GM19455 (cell line): ENCODE measurements around the gene DUSP28.
"Not testable (repeated sequence)": the region's sequence is repeated elsewhere in the genome, so short reads cannot be mapped to it uniquely, and the experiment has no call there.

ENCODE experiments used
- ATAC-seq: cut with Tn5 transposase; IDR thresholded peaks from one replicate; pipeline ENCODE4 v1.9.1; 2021; ENCODE audit not compliant: unreplicated experiment

The DUSP28 gene

GRCh38 chr2:240527153-240527750 lies 32.9 kb upstream of the DUSP28 start:
- no peak for ATAC-seq

DNA sequence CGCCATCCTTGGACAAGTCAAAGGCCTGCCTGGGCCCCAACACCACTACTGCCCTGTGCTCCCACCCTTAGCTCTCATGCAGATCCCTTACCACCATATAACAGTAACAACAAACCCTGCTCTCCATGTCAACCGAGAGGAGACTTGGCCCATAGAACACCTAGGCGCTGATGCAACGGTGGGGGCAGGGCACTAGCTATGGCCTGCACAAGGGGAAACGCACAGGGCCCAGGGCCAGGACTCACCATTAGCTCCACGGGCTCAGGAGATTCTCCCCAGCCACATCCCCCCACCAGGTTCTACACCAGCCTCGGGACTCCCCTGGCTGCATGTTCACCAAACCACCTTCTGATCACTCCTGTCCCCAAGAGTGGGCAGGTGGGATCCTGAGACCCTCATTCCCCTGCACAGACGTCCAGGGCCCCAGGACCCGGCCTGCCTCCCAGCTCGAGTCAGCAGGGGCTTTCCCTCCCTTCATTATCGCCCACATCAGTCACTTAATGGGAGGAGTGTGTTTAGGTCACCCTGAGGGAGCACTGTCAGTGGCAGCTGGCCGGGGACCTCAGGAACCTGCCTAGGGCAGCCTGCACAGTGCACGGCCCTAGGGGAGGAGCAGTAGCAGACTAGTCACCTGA lies 31.6 kb upstream of the DUSP28 start:
- no peak for ATAC-seq

- no peak for ATAC-seq
Measured at GRCh38 chr2:240529344-240529999, 30.7 kb upstream of the DUSP28 start.

- no peak for ATAC-seq
Measured at GRCh38 chr2:240530181-240530580, 30.0 kb upstream of the DUSP28 start.

- ATAC-seq: no peak
Measured at GRCh38 chr2:240531038-240531437, 29.1 kb upstream of the DUSP28 start.

- ATAC-seq: no peak
Measured at GRCh38 chr2:240532031-240532775, 28.0 kb upstream of the DUSP28 start.

DNA sequence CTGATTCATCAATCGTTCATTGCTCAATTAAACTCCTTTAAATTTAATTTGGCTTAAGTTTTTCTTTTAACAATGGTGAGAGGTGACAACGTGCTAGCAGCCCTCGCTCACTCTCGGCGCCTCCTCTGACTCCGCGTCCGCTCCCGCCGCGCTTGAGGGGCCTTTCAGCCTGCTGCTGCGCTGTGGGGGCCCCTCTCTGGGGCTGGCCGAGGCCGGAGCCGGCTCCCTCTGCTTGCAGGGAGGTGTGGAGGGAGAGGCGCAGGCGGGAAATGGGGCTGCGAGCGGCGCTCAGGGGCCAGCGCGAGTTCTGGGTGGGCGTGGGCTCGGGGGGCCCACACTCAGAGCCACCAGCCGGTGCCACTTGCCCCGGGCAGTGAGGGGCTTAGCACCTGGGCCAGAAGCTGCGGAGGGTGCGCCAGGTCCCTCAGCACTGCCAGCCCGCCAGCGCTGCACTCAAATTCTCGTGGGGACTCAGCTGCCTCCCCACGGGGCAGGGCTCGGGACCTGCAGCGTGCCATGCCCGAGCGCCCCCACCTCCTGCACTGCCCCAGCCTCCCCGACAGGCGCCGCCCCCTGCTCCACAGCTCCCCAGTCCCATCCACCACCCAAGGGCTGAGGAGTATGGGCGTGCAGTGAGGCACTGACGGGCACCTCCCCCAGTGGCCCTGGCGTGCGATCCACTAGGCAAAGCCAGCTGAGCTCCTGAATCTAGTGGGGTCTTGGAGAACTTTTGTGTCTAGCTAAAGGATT lies 22.0 kb upstream of the DUSP28 start:
- ATAC-seq: no peak

GRCh38 chr2:240539101-240539500 lies 21.1 kb upstream of the DUSP28 start:
- not testable (repeated sequence) for ATAC-seq

DNA sequence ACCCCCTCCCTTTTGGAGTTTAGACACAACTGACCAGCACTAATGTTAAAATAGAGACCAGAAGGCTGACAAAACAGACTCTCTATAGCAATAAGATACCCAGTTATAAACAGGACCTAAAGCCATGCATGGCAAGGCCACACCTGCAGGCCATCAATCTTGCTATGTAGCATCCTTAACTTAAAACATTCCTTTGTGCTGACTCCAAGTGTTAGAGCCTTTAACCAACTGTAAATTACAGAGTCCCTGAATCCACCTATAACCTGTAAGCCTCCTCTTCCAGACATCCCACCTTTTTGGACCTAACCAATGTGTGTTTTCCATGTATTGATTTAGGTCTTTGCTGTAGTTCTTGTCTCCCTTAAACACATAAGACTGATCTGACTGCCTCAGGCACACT lies 20.3 kb upstream of the DUSP28 start:
- no peak for ATAC-seq

DNA sequence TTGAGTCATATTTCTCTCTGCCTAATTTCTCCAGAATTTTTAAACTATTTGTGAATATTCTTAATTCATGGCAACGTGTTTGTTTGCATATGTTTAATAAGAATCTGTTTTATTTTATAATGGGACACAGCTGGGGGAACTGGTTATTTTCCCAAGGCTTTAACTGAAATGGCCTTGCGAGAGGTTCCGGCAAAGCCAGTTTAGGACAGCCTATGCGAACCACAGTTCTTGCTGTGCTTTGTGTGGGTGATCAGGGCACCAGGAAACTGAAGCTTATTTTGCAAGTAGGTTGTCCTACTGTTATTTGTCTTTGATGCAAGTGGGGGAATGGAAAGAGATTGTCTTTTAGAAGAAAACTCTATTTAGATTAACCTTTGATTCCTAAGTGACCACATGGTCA lies 8.9 kb upstream of the DUSP28 start:
- ATAC-seq: no peak

DNA sequence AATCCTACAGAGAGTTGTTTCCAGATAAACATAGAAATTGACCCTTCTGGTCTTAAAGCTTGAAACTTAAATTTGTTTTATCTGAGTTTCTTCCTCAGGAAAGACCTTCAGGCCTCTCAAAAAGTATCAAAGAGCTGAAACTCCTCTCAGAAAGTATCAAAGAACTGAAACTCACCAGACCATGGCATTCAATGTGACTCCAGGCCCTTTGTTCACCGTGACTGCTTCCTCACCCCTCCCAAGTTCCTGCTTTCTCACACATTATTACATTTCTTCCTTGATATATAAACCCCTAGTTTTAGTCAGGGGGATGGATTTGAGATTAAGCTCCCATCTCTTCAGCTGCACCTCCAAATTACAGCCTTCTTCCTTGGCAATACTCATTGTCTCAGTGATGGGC lies 8.3 kb upstream of the DUSP28 start:
- ATAC-seq: no peak

DNA sequence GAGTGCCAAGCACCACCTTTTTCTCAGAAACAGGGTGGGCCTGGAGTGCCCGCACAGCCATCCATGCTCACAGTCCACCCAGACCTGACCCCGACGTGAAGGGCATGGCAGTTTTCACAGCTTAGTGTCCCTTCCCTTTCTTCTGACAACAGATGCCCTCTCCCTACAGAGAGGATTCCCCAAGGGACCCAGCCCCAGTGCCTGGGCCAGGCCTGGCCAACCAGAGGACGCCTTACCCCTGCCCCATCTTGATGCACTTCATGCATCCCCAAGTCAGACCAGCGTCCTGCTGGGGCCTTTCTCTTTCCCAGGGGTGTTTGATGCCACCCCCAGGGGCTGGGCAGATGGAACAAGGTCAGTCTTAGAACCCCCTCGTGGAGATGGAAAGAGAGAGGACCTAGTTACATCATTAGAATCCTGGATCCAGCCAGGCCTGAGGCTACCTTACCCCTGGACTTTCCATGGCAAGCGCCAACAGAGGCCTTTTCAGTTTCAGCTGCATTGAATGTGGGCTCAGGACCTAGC lies 6.1 kb upstream of the DUSP28 start:
- ATAC-seq: no peak

DNA sequence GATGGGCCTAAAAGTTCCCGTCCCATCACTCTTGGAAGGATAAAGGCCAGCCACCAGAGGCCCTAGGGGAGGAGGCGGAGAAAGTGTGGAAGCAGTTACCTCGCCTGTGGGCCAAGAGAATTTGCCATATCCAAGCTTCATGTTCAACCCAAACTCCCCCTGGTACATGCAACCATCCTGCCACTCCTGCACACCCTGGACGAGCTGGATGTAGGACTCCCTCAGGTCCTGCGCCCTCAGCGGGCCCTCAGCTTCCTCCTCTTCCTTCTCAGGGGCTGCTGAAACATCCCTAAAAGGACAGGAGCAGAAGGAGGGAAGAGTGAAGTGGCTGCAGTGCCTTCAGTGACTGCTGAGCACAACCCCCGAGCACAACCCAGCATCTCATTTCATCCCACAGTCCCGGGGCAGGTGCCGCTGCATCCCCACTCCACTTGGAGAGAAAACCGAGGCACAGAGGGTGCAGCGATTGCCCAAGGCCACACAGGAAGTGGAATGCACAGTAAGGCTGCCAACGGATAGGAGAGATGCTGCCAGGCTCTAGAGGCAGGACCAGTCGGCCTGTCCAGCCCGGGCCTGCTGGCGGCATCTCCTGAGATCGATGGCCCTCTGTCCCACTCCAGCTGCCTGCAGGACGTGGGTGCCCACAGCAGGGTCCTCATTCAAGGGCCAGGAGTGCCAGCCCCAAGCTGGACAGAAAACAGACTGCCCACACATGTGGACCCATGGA lies 5.2 kb upstream of the DUSP28 start:
- no peak for ATAC-seq

- ATAC-seq: no peak
Measured at GRCh38 chr2:240555541-240556250, 4.5 kb upstream of the DUSP28 start.

DNA sequence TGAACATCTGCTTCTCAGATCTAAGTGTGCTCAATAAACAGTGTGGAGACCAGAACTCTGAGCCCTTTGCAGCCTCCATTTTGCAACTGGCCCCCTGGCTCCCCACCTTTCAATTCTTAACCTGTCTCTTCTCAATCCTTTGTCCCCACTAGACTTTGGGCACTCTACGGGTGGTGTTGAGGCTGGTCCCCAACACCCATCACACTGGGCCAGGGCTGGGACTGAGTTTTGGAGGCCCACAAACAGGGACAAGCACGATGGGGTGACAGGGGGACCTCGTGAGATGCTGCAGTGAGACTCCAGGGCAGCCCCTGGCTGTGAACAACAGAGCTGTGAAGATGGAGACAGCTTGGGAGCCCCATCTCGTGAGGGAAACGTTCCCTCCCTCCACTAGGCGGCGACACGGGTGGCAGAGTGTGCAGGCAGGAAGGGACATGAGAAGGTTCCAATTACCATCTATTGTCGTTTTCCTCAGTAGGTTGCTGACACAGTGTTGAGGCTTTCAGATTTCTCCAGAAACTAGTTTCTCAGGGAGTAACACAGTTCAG lies 3.5 kb upstream of the DUSP28 start:
- ATAC-seq: no peak

DNA sequence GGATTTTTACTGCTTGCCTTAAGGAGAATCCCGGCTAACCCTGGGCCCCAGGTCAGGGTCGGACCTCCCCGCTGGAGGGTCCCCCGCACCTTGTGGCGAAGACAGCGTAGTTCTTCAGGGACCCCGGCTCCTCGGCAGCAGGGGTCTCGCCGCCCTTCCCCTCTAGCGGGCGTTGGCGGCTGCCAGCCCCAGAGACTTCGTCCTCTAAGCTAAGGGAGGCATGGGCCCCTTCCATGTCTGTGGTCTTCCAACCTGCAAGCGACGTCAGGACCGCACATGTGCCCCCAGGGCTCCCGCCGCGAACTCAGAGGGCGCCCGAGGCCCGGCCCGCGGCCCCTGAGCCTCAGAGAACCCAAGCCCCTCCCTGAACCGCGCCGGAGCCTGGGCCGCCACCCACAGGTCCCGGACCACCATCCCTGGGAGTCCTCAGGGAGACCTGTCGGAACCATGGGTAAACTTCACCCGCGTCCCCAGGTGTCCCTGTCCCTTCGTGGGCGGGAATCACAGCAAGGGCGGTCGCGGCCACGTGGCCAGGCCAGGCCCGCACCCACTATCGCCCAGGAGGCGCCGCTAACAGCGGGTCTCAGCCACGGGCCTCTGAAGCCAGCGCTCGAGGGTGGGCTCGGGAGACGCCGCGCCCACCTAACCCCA lies 2.9 kb upstream of the DUSP28 start:
- no peak for ATAC-seq

DNA sequence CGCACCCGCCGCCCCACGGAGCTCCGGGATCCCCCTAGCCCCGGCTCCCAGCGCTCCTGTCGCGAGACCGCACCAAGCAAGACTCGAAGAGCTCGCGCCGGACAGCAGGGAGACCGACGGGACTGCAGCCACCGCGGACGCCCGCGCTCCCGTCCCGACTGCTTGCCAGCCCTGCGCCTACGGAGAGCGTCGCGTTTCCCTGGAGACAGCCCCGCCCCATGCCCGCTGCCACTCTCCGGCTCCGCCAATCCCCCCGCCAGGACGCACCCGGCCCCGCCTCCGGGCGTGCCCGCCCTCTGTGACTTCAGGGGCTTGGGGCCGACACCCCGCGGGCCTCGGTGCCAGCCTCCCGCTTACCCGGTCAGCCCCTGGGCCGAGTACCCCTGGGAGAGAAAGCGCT lies 2.3 kb upstream of the DUSP28 start, which contains the start of gene ANKMY1:
TSS of gene ANKMY1 (minus strand) at position 181 of the 400 bp plus-strand sequence. CDS start 653 bp downstream, outside the sequence.
- ATAC-seq: no peak

DNA sequence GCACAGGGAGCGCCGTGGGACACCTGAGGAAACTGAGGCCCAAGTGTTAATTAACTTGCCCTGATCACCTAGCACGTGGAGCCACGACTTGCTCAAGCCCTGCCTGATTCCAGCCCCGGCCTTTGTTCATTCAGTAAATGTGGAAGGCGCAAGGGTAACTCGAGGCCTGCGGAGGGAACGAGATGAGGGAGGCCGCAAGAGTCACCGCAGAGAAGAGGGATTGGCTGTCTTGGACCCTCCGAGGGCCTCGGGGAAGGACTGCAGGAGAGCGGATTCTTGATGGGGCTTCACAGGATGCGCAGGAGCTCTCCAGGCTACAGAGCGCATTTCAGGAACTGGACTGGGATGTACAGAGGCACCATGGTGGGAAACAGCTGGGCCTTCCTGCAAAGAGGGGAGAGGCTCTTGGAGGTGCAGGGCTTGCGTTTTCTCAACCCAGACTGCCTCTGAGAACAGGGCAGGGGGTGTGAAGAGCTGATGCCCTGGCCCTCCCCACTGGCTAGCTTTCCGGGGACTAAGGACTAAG lies 1.9 kb upstream of the DUSP28 start:
- no peak for ATAC-seq
